Neural cell (in vitro differentiated cells): ENCODE results near the gene KLHL22.

ENCODE experiments used
- CTCF ChIP-seq: fragments of 450-650 bp; IDR thresholded peaks from 2 replicates; pipeline ENCODE4 v1.5.1; 2014; ENCODE audit warnings: antibody characterized with exemption, mild to moderate bottlenecking, moderate library complexity; ENCODE audit not compliant: poor library complexity, severe bottlenecking
- EP300 ChIP-seq: fragments of 450-650 bp; conservative IDR thresholded peaks from 2 replicates; pipeline ENCODE4 v1.6.1; 2014; ENCODE audit warnings: antibody characterized with exemption, mild to moderate bottlenecking, moderate library complexity; ENCODE audit not compliant: poor library complexity, severe bottlenecking
- EZH2 ChIP-seq: fragments of 200-600, 300-800 bp; shearing (Covaris generic), sonication (generic); IDR thresholded peaks from 2 replicates; pipeline ENCODE4 v1.6.1; 2014; ENCODE audit warnings: antibody characterized with exemption, low read length, borderline replicate concordance, mild to moderate bottlenecking; ENCODE audit not compliant: insufficient read depth, poor library complexity, severe bottlenecking
- POLR2AphosphoS5 ChIP-seq: IDR thresholded peaks from 2 replicates; pipeline ENCODE4 v1.6.1; 2012
- RAD21 ChIP-seq: fragments of 450-650 bp; conservative IDR thresholded peaks from 2 replicates; pipeline ENCODE4 v1.6.1; 2014; ENCODE audit warnings: antibody characterized with exemption, mild to moderate bottlenecking, moderate library complexity
- REST ChIP-seq: IDR thresholded peaks from 2 replicates; pipeline ENCODE4 v1.6.1; 2012; ENCODE audit warnings: borderline replicate concordance
- TAF1 ChIP-seq: IDR thresholded peaks from 2 replicates; pipeline ENCODE4 v1.6.1; 2012; ENCODE audit warnings: low read depth

GRCh38 chr22:20430720-20431510 lies 64.7 kb downstream of the KLHL22 start:
- TF ChIP-seq CTCF (peak; percentile 74), EP300 (peak; percentile 30), REST (no peak), EZH2 (no peak), RAD21 (peak; percentile 56), POLR2AphosphoS5 (no peak), TAF1 (no peak)
